Anterior cingulate cortex (tissue), 58 donors: Measurements from ENCODE around the gene TMOD4.
"Not testable (repeated sequence)": the region's sequence is repeated elsewhere in the genome, so short reads cannot be mapped to it uniquely, and the experiment has no call there.

Source experiments
- DNase-seq, 58 donors: peaks; one replicate each; lab custom pipeline; 2025; lab: John Stamatoyannopoulos, UW

The TMOD4 gene

DNA sequence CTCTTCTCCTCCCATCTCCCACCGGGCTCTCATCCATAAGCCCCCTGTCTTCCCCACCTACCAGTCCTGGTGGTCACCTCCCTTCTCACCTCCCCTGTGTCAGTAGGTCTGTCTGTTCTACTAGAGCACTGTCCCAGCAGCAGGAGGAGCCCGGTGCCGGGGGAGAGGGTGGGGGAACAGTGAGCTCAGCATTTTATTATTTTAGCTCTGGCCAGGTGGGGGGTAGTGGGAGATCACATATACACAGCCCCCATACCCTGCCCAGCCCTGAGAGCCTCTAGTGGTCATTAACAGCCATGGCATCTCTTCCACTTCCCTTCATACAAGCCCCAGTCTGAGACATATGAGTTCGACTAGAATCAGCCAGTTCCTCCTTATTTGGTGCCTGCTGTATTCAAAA, at the start of gene TMOD4:
Gene TMOD4 (minus strand): TSS at position 119 of the 400 bp plus-strand sequence. CDS start 1,106 bp downstream, outside the sequence.
- no peak for DNase-seq

DNA sequence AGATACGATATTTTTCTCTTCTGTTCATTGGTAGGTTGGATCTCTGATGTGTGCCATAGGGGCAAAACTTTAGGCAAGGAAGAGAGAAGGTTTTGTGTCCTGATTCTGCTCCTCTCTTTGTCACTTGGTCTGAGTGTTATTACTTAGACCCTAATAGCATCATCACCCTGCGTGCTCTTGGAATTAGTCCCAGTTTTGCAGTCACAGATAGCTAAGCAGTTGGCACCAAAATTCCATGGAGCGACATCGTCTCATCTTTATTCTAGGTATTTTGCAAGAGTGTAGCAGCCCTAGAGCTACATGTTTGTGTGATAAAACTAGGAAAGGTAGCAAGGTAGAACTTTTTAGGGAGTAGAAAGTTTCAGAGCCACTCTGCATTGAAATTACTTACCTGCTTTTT, 46.3 kb upstream of the TMOD4 start:
- no peak for DNase-seq

DNA sequence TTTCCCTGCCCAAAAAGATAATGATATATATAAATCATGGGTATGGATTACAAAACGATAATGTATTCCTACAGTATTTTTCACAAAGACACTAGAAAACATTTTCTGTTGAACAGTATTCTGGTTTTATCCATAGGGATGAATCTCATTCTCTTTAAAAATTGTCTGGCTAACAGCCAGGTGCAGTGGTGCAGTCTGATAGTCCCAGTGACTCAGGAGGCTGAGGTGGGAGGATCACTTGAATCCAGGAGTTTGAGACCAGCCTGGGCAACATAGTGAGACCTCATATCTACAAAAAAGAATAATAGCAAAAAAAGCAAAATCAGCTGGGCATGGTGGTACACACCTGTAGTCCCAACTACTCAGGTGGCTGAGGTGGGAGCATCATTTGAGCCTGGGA, 45.8 kb upstream of the TMOD4 start:
- no peak for DNase-seq

DNA sequence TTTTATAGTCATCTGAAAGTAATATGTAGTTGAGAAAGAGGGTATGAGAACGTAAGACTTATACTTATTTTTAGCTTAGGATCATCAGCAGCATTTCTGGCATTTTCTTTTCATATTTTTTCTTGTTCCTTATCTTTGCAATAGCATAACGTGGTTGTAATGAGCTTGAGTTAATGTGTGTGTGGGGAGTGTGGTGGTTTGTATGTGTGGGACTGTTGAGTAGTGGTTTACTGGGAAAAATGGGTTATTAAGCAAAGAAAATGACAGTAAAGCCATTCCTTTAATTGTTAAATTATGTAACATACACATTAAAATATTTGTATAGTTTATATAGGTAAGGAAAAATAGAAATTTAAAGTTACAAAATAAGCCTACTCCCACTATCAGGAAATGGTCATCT, 37.8 kb upstream of the TMOD4 start:
- DNase-seq: no peak

DNA sequence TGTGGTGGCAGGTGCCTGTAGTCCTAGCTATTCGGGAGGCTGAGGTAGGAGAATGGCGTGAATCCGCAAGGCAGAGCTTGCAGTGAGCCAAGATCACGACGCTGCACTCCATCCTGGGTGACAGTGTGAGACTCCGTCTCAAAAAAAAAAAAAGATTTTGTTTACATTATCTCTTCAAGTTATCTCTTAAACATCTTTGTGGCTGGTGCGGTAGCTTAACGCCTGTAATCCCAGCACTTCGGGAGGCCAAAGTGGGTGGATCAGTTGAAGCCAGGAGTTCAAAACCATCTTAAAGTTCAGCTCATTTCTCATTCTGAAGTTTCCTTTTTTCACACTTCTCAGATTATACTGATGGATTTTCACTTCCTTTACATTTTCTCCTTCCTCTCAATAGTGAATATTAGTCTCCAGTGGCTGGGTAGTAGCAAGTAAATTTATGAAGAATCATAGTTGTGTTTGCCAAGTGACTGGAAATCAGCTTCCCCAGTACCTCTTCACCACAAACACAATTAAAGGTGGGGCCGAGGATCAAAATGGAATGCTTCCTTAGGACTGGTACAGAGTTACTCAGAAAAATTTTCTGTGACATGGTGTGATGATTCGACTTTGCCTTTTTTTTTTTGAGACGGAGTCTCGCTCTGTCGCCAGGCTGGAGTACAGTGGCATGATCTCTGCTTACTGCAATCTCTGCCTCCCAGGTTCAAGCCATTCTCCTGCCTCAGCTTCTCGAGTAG, 36.4 kb upstream of the TMOD4 start:
- no peak for DNase-seq

DNA sequence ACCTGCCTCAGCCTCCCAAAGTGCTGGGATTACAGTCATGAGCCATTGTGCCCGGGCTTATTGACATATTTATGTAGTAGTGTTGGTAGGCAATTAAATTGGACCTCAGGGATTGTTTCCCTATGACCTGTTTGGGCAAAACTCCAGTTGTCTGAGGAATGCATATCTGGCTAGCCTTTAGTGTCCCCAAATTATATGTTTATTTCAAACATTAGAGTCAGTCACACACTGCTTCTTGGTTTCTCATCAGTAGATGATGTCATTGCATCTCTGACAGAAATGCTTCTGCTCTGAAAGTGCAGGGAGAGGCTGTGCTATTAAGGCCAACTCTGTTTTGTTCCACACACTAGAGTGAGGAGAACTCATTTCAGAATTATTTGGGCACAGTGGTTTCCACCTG, 35.0 kb upstream of the TMOD4 start:
- no peak for DNase-seq

DNA sequence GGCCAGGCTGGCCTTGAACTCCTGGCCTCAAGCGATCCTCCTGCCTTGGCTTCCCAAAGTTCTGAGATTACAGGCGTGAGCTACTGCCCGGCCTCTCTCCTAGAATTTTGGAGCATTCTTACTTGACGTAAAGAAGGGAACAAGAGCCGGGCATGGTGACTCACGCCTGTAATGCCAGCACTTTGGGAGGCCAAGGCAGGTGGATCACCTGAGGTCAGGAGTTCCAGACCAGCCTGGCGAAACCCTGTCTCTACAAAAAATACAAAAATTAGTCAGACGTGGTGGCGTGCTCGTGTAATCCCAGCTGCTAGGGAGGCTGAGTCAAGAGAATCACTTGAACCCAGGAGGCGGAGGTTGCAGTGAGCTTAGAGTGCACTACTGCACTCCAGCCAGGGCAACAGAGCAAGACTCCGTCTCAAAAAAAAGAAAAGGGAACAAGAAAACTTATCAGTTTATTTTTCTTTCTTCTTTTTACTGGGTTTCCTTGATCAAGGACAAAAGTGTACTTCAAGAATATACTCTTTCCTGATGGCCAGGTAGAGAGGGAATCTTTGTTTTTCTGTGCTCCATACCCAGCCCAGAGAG, 29.7 kb upstream of the TMOD4 start:
- DNase-seq: not testable (repeated sequence)

DNA sequence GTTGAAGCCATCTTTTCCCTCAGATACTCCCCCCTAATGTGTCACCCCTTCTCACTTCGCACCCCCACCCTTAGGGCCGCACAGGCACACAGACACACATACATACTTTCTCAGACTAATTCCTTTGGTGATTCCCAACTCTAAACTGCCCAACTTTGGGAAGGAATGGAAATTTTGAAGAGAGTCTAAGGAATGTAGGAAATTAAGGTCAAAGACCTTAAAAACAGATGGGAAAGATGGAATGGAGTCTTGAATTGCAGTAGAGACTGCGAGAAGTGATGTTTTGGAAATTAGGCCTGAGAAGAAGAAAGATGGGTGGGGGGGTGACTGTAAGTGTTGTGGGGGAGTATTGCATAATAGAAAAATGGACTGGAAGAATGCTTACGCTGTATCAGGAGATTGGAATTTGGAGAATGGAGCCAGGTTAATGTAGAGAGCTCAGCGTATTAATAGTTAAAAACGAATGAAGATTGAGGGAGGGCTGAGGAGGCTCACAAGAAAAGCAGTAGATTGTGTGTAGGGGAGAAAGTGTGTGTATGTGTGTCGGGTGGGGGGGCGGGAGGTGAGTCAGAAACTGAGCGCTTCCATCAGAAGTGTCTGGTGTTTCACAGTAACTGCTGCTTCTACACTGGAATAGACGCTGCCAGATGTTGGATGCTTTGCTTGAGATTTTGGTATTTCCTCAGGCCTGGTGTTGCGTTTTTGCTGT, 24.2 kb upstream of the TMOD4 start:
- DNase-seq: peak in 7 of 58 donors; percentile 0 to 15 (median 6)

DNA sequence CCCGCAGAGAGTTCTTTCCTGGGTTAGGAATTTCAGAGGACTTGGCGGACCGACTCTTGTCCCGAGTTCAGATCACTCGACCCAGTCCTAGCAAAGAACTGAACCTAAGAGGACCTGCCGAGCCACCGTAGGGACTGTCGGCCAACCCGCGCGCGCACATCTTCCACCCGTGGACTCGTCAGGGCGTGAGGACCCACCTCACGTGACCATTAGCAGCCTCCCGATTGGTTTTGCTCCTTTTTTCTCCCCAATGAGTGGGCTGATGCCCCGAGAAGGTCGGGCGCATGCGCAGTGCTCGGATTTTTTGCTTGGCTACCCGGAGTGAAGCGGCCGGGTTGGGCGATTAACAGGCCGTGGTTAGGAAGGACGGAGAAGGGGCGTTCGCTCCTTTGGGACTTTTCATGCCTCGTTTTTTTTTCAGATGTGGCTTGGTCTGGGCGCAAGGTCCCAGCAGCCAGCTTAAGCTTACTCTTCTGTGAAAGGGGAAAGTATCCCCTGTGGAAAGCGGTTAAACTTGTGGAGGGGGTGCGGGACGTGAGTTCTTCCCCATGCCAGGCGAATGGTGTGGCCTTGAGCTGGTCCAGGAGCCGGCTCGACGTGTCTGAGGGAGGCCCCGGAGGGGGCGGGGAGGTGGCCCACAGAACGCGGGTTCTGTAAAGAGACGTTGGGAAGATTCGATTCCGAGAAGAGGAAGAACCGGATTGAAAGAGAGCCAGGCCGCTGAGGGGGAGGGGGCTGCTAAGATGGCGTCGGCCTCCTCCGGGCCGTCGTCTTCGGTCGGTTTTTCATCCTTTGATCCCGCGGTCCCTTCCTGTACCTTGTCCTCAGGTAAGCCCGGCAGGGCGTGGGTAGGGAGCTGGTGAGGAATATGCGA, 22.7 kb upstream of the TMOD4 start, which contains the start of gene PIP5K1A:
Gene PIP5K1A (plus strand): TSS at position 299 of the 874 bp plus-strand sequence. CDS start 445 bp downstream, at position 744.
- DNase-seq: peak; percentile 83 to 100 (median 98)

DNA sequence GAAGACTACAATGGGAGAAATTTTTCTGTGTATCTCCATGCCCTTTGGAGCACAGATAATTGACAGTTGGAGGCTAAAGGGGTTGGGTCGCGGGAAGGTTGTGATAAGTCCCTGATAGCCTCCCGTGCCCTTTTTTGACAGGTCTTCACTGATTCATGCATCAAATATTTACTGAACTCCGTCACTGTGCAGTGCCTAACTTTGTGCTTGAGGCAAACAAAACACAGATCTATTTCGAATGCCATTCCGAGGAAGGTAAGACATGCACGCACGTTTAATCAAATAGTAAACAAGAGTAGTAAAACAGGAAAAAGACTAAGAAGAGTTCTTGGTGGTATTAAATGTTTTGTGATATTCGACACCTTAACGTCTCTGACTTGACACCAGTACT, 22.1 kb upstream of the TMOD4 start:
- DNase-seq: no peak

DNA sequence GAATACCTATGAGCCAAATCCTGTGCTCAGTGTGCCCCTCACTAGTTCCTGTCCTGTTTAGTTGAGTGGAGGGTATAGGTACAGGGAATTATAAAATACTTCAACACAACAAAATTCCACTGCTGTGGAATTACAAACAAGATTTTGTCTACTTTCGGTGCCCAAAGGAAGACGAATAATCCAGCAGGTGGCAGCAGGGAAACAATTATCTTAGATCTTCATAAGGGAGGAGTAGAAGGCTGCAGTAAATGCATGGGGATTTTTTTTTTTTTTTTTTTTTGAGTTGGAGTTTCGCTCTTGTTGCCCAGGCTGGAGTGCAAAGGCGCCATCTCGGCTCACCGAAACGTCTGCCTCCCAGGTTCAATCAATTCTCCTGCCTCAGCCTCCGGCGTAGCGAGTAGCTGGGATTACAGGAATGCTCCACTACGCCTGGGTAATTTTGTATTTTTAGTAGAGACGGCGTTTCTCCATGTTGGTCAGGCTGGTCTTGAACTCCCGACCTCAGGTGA, 20.6 kb upstream of the TMOD4 start:
- peak in 40 of 58 donors; percentile 0 to 74 (median 24) for DNase-seq

DNA sequence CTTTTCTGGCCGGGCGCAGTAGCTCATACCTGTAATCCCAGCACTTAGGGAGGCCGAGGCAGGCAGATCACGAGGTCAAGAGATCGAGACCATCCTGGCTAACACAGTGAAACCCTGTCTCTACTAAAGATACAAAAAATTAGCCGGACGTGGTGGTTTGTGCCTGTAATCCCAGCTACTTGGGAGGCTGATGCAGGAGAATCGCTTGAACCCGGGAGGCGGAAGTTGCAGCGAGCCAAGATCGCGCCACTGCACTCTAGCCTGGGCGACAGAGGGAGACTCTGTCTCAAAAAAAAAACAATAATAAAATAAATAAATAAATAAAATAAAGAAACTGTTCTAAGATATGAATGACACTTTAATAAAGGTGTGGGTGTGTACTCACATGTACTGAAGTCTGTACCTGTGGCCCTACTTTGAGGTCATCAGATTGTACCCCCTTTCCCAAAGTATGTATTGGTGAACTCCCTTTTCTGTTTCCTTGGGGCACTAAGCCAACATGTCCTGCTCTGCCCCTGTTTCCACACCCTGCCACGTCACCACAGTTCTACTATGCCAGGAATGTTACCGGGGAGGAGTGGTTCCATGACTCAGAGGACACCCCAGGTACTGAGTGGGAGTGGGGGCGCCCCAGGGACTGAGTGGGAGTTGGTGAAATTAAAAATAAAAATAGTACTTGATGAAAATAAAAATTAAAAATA, 19.3 kb upstream of the TMOD4 start:
- DNase-seq: peak in 1 of 58 donors; percentile 12

DNA sequence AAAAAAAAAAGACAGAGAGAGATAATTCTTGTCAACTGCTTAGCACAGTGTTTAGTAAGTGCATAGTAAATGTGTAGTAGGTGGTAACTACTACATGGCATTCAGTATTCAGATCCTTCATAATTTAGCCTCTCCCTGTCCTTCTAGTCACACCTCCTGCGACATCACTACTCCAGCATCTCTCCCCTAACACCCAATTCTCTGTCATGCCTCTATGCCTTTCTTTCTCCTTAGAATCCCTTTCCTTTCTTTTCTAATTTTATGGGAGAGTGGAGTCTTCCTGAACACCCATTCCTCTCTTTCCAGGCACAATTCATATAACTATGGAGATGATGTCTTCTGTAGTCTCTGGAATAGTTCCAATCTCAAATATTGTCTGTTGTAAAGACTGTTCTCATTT, 18.1 kb upstream of the TMOD4 start:
- DNase-seq: no peak

DNA sequence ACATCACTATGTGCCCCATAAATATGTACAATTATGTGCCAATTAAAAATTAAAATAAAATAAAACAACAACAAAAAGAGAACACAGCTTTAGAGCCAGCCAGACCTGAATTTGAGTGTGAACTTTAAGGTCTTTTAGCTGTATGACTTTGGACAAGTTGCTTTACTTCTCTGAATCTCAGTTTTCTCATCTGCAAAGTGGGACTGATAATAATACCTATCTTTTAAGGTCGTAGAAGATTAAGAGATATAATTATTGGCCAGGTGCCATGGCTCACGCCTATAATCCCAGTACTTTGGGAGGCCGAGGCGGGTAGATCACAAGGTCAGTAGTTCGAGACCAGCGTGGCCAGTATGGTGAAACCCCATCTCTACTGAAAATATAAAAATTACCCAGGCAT, 17.5 kb upstream of the TMOD4 start:
- no peak for DNase-seq

DNA sequence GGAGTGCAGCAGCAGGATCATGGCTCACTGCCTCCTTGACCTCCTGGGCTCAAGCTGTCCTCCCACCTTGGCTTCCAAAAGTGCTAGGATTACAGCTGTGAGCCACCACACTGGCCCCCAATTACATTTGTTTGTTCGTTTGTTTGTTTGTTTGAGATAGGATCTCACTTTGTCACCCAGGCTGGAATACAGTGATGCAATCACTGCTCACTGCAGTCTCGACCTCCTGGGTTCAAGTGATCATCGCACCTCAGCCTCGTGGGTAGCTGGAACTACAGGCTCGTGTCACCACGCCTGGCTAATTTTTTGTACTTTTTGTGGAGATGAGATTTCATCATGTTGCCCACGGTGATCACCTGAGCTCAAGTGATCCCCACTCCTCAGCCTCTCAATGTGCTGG, 16.3 kb upstream of the TMOD4 start:
- no peak for DNase-seq

DNA sequence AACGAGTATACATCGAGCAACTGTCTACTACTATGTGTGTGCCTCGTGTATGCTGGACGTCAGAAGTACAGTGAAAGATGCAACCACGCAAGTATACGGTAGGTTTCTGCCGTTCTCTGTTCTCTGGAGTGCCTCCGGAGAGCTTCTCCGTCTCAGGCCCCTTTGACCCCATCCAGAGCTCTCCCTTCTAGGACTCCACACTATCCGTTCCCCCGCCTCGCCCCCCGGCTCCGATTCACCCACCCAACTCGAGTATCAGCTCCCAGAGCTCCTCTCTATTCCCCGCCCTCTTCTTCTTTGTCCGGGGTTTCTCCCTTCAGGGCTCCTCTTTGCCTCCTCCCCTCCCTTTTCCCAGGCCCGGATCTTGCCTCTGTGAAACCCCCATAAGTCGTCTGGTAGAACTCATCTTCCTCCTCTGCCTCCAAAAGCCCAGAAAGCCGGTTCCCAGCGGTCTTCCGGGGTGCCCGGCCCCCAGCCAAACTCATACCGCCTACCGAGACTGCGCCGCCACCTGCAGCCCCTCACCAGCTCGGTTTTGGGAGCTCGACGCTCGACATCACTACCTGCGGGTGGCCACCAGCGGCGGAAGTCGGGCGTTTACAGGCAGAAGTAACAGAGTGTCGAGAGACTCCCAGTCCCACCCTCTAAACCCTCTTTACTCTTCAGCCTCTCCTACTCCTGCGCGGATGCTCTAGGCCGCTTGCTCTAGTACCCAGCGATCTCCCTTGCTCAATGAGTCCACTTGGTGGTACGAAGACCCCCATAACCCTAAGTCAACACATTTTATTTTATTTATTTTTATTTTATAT, 14.1 kb upstream of the TMOD4 start, which contains the start of gene VPS72:
Gene VPS72 (minus strand): TSS at position 561 of the 809 bp plus-strand sequence. CDS start 76 bp downstream, at position 485.
- DNase-seq: peak; percentile 8 to 91 (median 76)

DNA sequence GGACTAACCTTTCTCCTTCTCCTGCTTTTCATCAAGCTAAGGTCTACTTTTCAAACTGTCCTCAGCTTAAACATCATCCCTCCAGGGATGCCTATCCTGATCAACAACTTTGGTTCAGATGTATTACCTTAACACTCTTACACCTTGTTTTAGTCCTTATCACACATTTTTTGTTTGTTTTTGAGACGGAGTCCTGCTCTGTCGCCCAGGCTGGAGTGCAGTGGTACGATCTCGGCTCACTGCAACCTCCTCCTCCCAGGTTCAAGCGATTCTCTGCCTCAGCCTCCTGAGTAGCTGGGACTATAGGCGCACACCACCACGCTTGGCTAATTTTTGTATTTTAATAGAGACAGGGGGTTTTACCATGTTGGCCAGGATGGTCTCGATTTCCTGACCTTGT, 12.9 kb upstream of the TMOD4 start:
- DNase-seq: not testable (repeated sequence)

DNA sequence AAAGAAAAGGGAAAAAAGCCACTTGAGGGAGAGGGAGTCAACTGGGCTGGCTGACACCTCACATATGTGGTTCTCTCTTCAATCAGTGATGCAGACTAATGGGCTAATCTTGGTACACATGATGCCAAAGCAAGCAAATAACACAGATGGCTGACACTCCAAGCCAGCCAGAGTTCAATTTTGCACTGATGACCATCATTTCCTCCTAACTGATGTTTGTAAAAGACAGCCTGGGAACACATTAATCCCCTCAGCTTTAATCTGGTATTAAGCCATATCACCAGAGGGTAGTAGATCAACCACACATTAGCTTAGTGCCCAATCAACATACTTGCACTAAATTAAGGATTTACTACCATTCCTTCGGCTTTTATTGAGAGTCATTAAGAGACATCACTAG, 11.4 kb upstream of the TMOD4 start:
- DNase-seq: no peak

DNA sequence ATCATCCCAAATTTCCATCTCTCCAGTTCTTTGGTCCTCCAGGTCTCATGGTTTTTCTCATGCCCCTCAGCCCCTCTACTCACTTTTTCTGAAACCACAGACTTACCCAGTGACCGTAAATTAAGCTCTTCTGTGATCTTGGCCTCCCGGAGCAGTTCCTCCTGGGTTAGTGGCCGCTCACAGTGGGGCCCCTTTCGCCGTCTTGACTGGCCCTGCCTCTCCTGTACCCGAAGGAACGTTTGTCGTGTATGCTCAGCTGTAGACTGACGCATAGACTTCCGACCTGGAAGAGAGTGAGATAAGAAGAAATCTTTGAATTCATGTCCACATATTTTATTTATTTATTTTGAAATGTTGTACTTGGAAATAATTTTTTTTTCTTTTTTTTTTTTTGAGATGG, 8.4 kb upstream of the TMOD4 start:
- no peak for DNase-seq
